ENCODE measurements around the gene AGFG2.
"Not testable (repeated sequence)": the region's sequence is repeated elsewhere in the genome, so short reads cannot be mapped to it uniquely, and the experiment has no call there.

DNA sequence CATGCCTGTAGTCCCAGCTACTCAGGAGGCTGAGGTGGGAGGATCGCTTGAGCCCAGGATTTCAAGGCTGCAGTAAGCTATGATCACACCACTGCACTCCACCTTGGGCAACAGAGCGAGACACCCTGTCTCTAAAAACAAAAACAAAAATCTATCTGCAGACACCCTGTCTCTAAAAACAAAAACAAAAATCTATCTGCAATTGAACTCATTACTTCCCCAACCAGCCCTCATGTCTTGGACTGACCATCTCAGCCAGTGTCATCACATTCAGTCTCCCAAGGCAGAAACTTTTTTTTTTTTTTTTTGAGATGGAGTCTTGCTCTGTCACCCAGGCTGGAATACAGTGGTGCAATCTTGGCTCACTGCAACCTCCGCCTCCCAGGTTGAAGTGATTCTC, 35.0 kb upstream of the AGFG2 start:
- TF ChIP-seq, protein P1, sequence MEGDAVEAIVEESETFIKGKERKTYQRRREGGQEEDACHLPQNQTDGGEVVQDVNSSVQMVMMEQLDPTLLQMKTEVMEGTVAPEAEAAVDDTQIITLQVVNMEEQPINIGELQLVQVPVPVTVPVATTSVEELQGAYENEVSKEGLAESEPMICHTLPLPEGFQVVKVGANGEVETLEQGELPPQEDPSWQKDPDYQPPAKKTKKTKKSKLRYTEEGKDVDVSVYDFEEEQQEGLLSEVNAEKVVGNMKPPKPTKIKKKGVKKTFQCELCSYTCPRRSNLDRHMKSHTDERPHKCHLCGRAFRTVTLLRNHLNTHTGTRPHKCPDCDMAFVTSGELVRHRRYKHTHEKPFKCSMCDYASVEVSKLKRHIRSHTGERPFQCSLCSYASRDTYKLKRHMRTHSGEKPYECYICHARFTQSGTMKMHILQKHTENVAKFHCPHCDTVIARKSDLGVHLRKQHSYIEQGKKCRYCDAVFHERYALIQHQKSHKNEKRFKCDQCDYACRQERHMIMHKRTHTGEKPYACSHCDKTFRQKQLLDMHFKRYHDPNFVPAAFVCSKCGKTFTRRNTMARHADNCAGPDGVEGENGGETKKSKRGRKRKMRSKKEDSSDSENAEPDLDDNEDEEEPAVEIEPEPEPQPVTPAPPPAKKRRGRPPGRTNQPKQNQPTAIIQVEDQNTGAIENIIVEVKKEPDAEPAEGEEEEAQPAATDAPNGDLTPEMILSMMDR (IDR thresholded peaks at IDR 0.05; ENCODE audit: low read length): not testable (repeated sequence)
- TF ChIP-seq EZH2 (optimal IDR thresholded peaks at IDR 0.05; ENCODE audit: low read depth, low read length); EZH2phosphoT487 (IDR thresholded peaks at IDR 0.05; ENCODE audit: low read length): not testable (repeated sequence)
